Mucosa of stomach (tissue), 1 donor: Measurements from ENCODE around the gene SGIP1.

ENCODE experiments used
- H3K27me3 ChIP-seq: one replicate; pipeline ENCODE4 v1.7.0; 2013; ENCODE audit warnings: mild to moderate bottlenecking, low read length; ENCODE audit not compliant: control insufficient read depth, insufficient read depth
- H3K36me3 ChIP-seq: one replicate; pipeline ENCODE4 v1.7.0; 2013; ENCODE audit warnings: low read length; ENCODE audit not compliant: control insufficient read depth, insufficient read depth
- H3K4me1 ChIP-seq: one replicate; pipeline ENCODE4 v1.7.0; 2013; ENCODE audit warnings: mild to moderate bottlenecking, low read length; ENCODE audit not compliant: control insufficient read depth, insufficient read depth
- H3K4me3 ChIP-seq: one replicate; pipeline ENCODE4 v1.7.0; 2013; ENCODE audit warnings: low read length
- H3K9ac ChIP-seq: one replicate; pipeline ENCODE4 v1.7.0; 2013; ENCODE audit warnings: mild to moderate bottlenecking, low read length, moderate library complexity
- H3K9me3 ChIP-seq: one replicate; pipeline ENCODE4 v1.7.0; 2013; ENCODE audit warnings: mild to moderate bottlenecking, low read length, moderate library complexity; ENCODE audit not compliant: control insufficient read depth
- donor health status: Pancreatic carcinoma.

Gene SGIP1

GRCh38 chr1:66505671-66506392 is 28.1 kb upstream of the SGIP1 start:
- H3K4me3 ChIP-seq, result no peak overlapping the region
- no peaks in the 10 kb centered on the region for H3K36me3 ChIP-seq
- H3K4me1 ChIP-seq, result no peaks in the 10 kb centered on the region
- H3K9me3 ChIP-seq, result no peaks in the 10 kb centered on the region
- H3K9ac ChIP-seq, result no peak overlapping the region
- no peaks in the 10 kb centered on the region for H3K27me3 ChIP-seq

- H3K27me3 ChIP-seq, result no peaks in the 10 kb centered on the region
- H3K9me3 ChIP-seq, result no peaks in the 10 kb centered on the region
- H3K4me3 ChIP-seq, result no peak overlapping the region
- H3K36me3 ChIP-seq, result no peaks in the 10 kb centered on the region
- no peaks in the 10 kb centered on the region for H3K4me1 ChIP-seq
- no peak overlapping the region for H3K9ac ChIP-seq
Measured at GRCh38 chr1:66506393-66506687, 27.6 kb upstream of the SGIP1 start.

- H3K9me3 ChIP-seq, result no peaks in the 10 kb centered on the region
- H3K4me3 ChIP-seq, result no peak overlapping the region
- H3K36me3 ChIP-seq, result no peaks in the 10 kb centered on the region
- no peak overlapping the region for H3K9ac ChIP-seq
- H3K4me1 ChIP-seq, result no peaks in the 10 kb centered on the region
- H3K27me3 ChIP-seq, result no peaks in the 10 kb centered on the region
Measured at GRCh38 chr1:66506991-66507390, 27.0 kb upstream of the SGIP1 start.

- no peaks in the 10 kb centered on the region for H3K36me3 ChIP-seq
- no peak overlapping the region for H3K9ac ChIP-seq
- H3K27me3 ChIP-seq, result no peaks in the 10 kb centered on the region
- no peaks in the 10 kb centered on the region for H3K9me3 ChIP-seq
- H3K4me1 ChIP-seq, result no peaks in the 10 kb centered on the region
- H3K4me3 ChIP-seq, result no peak overlapping the region
Measured at GRCh38 chr1:66510407-66510806, 23.5 kb upstream of the SGIP1 start.

GRCh38 chr1:66511118-66511517 is 22.8 kb upstream of the SGIP1 start:
- Histone ChIP-seq H3K27me3 (no peaks in the 10 kb centered on the region), H3K9me3 (no peaks in the 10 kb centered on the region), H3K4me1 (no peaks in the 10 kb centered on the region), H3K9ac (no peak overlapping the region), H3K36me3 (no peaks in the 10 kb centered on the region), H3K4me3 (no peak overlapping the region)

- Histone ChIP-seq H3K27me3 (no peaks in the 10 kb centered on the region), H3K4me3 (no peak overlapping the region), H3K4me1 (no peaks in the 10 kb centered on the region)
Measured at GRCh38 chr1:66517959-66518358, 16.0 kb upstream of the SGIP1 start.

GRCh38 chr1:66518654-66519053 is 15.3 kb upstream of the SGIP1 start:
- Histone ChIP-seq H3K9me3 (no peaks in the 10 kb centered on the region), H3K36me3 (no peaks in the 10 kb centered on the region), H3K27me3 (no peaks in the 10 kb centered on the region), H3K9ac (no peak overlapping the region), H3K4me1 (no peaks in the 10 kb centered on the region), H3K4me3 (no peak overlapping the region)

More at GRCh38 chr1:66517959-66518358, 16.0 kb upstream of the SGIP1 start:
- Histone ChIP-seq H3K9me3 (no peaks in the 10 kb centered on the region), H3K36me3 (no peaks in the 10 kb centered on the region), H3K9ac (no peak overlapping the region)

- H3K9me3 ChIP-seq, result no peaks in the 10 kb centered on the region
- no peak overlapping the region for H3K9ac ChIP-seq
- H3K4me1 ChIP-seq, result no peaks in the 10 kb centered on the region
- no peak overlapping the region for H3K4me3 ChIP-seq
- H3K36me3 ChIP-seq, result no peaks in the 10 kb centered on the region
- H3K27me3 ChIP-seq, result no peaks in the 10 kb centered on the region
Measured at GRCh38 chr1:66519992-66520391, 14.0 kb upstream of the SGIP1 start.

- no peaks in the 10 kb centered on the region for H3K36me3 ChIP-seq
- no peaks in the 10 kb centered on the region for H3K27me3 ChIP-seq
- H3K4me3 ChIP-seq, result no peak overlapping the region
- H3K4me1 ChIP-seq, result no peaks in the 10 kb centered on the region
- H3K9ac ChIP-seq, result no peak overlapping the region
- H3K9me3 ChIP-seq, result no peaks in the 10 kb centered on the region
Measured at GRCh38 chr1:66520655-66521054, 13.3 kb upstream of the SGIP1 start.

- no peaks in the 10 kb centered on the region for H3K27me3 ChIP-seq
- no peak overlapping the region for H3K9ac ChIP-seq
- H3K36me3 ChIP-seq, result no peaks in the 10 kb centered on the region
- H3K9me3 ChIP-seq, result no peaks in the 10 kb centered on the region
- H3K4me1 ChIP-seq, result no peaks in the 10 kb centered on the region
- no peak overlapping the region for H3K4me3 ChIP-seq
Measured at GRCh38 chr1:66521721-66522365, 12.1 kb upstream of the SGIP1 start.

GRCh38 chr1:66523562-66523961 is 10.4 kb upstream of the SGIP1 start:
- Histone ChIP-seq H3K4me1 (no peaks in the 10 kb centered on the region), H3K4me3 (no peak overlapping the region), H3K9ac (no peak overlapping the region), H3K36me3 (no peaks in the 10 kb centered on the region), H3K27me3 (no peaks in the 10 kb centered on the region), H3K9me3 (no peaks in the 10 kb centered on the region)

- H3K9me3 ChIP-seq, result no peaks in the 10 kb centered on the region
- no peak overlapping the region for H3K9ac ChIP-seq
- H3K4me1 ChIP-seq, result no peaks in the 10 kb centered on the region
- H3K27me3 ChIP-seq, result no peaks in the 10 kb centered on the region
- no peaks in the 10 kb centered on the region for H3K36me3 ChIP-seq
- no peak overlapping the region for H3K4me3 ChIP-seq
Measured at GRCh38 chr1:66525086-66525485, 8.9 kb upstream of the SGIP1 start.
